Stimulated activated CD4-positive, alpha-beta T cell treated with anti-CD3 and anti-CD28 coated beads, Interleukin-1b, Interleukin-23, amount 100 ng/mL, for 1 hour (primary cell): ENCODE results near the gene LGR6.
A peak's percentile ranks its signal among the peaks of the same experiment; 100 is the strongest.
"Not testable (repeated sequence)": the region's sequence is repeated elsewhere in the genome, so short reads cannot be mapped to it uniquely, and the experiment has no call there.

Source experiments
- DNase-seq, 2 donors: peaks; one replicate each; pipeline ENCODE4 v3.0.0-alpha.2; 2020; ENCODE audit warnings: low read depth in 2 of 2

The LGR6 gene

DNA sequence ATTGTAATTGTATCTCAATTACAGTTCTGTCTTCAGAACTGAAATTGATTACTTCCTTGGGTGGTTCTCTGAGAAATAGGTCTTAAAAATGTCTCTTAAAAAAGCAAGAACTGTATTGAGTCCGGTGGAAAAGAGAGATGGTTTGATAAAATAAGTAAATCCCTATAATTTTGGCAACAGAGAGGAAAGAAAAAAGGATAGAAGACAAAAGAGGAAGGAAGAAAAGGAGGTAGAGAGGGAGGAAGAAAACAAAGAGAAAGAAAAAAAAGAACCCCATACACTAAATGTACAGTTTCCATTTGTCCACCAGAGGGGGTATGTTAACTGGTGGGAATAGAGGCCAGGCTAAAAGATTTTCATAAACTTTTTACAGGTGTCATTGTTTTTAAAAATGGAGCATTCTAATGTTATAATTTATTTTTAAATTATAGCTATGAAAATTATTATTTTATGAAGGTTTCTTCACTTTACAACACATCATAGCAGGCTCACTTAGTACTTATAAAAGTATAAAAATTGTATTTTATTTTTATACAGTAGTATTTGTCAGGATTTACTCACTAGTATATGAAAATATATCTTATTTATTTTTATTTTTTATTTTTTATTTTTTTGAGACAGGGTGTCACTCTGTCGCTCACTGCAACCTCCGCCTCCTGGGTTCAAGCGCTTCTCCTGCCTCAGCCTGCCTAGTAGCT lies 150.2 kb downstream of the LGR6 start:
- DNase-seq: no peak

DNA sequence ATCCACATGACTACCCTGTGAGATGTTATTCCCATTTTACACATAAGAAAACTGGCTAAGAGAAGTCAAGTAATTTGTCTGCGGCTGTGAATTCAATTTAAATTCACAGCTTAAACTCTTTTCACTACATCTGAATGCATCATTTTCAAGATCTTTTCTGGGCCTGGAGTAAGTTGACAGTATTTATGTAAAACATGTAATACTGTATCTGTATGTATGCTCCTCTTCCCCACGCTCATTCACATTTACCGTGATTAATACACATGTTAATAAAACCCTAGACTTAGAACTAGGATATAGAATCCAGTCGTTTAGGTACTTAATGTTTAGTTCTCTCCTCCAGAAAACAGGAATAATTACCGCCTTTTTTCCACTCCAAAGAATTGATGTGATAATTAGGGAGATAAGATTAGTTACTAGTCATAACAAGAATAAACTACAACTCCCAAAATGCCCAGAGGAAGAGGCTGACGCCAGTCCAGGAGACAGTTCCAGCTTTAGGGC lies 154.5 kb downstream of the LGR6 start:
- no peak for DNase-seq

DNA sequence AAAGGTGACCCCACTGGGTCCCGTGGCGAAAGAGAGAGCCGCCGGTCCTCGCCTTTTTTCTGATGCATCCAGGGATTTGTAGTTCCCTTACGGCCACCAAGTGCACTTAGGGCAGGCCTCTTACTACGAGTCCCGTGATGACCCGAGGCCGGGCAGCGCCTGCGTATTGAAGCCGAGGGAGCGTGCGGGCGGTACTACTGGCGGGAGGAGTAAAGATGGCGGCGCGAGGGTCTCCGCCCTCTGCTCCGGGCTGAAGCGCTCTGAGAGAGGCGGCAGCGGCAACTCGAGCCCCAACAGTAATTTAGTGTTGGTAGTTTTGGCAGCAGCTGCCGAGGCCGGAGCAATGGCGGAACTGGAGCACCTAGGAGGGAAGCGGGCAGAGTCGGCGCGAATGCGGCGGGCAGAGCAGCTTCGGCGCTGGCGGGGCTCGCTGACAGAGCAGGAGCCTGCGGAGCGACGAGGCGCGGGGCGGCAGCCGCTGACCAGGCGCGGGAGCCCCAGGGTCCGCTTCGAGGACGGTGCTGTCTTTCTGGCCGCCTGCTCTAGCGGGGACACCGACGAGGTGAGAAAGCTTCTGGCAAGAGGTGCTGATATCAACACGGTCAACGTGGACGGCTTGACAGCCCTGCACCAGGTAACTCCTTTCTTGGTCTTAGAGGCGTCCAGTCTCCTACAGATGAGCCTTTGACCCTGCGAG lies 155.1 kb downstream of the LGR6 start, which contains the start of gene PPP1R12B:
Gene PPP1R12B, plus strand, starts transcription at position 191 of the 697 bp plus-strand sequence. Its CDS starts 153 bp downstream, at position 344.
- DNase-seq: peak; percentile 84 to 90

DNA sequence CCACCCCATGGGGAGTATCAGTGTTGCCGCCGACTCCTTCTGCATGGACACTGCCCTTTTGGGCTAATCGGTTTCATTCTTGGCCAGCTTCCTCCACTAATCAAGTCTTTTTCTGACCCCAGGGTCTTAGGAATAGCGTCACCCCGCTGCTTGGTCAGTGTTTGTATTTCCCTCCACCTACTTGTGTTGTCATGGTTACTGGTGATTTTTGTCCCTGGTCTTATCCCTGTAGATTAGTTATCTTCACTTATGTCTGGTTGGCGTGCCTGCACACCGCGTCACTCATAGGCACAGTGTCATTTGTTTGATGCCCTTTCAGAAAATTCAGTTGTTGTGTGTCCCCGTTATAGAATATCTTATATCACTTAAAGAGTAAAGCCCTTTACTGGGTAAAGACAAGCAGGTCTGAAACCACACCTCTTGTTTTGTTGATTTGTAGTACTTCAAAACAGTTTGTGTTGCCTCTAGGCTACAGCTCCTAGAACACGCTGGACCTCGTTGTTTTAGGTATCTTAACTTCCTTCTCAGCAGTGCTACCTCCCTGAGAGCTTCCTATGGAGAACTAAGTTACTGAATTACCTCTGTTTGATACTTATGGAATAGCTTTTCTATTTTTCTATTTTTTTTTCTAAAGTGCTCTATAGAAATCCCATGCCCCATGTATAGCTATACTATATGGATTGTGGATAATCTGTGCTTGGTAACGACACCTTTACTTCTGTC lies 155.8 kb downstream of the LGR6 start:
- DNase-seq: no peak

DNA sequence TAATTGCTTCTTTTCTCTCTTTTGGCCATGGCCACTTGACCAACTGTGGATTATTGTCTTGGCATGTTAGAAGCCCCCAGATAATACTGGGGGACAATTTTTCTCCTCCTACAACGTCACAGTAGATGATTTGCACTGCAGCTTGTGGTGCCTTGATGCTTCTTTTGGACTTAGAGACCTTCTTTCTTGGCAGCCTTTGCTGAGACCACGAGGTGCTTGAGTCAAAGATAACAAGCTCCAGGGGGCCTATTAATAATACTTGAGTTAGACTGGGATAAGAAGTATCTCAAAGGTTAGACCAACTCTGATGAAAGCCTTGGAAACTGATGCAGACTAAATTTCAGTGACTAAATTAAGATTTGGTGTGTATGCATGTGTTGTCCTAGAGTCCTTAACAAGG lies 158.1 kb downstream of the LGR6 start:
- no peak for DNase-seq

DNA sequence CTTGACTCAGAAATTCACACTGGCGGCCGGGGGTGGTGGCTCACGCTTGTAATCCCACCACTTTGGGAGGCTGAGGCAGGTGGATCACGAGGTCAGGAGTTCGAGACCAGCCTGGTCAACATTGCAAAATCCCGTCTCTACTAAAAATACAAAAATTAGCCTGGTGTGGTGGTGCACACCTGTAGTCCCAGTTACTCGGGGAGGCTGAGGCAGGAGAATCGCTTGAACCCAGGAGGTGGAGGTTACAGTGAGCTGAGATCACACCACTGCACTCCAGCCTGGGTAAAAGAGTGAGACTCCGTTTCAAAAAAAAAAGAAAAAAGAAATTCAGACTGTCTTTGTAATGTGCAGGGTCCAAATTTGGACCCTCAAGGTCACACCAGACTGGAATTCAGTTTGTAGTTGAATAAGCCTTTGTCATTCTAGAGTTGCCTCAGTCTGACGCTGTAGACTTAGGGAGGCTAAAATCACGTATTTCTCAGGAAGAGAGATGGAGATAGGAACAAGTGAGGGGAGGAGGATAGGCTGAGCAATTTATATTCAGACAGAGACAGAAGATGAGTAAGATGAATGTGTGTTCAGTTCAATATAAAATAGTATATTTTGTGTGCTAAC lies 159.1 kb downstream of the LGR6 start:
- not testable (repeated sequence) for DNase-seq

DNA sequence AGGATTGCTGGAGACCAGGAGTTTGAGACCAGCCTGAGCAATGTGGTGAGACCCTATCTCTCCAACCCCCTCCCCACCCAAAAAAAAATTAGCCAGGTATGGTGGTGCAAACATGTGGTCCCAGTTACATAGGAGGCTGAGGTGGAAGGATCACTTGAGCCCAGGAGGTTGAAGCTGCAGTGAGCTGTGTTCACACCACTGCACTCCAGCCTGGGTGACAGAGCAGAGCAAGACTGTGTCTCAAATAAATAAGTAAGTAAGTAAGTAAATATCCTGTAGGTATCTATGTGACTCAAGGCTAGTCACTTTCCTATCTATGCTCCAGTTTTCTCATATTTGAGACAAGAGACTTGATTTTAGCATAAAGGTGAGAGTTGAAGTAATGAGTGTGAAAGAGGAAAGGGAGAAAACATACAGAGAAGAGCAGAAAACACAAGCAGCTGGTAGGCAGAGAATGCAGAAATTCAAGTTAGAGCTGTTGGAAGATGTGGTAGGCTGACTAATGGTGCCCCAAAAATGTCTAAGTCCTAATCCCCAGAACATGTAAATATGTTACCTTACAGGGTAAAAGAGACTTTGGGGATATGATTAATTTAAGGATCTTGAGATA lies 162.4 kb downstream of the LGR6 start:
- DNase-seq: no peak

DNA sequence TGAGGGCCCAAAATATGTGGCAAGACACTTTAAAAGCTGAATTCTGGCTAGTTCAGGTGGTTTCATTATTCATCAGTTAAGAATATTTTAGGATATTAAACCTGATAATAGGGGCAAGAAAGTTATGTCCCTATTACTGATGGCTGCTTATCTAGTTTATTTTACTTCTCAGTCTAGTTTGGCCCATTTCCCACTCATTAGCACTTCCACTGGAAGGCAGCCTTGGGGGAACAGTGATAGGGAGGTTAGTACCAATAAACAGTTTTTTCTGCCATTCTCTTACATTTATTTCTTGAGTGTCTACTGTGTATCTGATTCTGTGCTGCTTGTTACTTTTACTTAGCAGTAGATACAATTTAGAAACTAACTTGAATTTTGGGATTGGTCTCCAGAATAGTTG lies 163.9 kb downstream of the LGR6 start:
- DNase-seq: no peak

DNA sequence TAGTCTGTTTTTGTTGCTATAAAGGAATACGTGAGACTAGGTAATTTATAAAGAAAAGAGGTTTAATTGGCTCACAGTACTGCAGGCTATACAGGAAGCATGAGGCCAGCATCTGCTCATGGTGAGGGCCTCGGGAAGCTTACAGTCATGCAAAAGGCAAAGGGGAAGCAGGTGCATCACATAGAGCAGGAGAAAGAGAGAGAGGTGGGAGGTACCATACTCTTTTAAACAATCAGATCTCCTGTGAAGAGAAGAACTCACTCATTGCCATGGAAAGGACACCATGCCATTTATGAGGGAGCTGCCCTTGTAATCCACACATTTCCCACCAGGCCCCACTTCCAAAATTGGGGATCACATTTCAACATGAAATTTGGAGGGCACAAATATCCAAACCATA lies 167.6 kb downstream of the LGR6 start:
- DNase-seq: no peak

DNA sequence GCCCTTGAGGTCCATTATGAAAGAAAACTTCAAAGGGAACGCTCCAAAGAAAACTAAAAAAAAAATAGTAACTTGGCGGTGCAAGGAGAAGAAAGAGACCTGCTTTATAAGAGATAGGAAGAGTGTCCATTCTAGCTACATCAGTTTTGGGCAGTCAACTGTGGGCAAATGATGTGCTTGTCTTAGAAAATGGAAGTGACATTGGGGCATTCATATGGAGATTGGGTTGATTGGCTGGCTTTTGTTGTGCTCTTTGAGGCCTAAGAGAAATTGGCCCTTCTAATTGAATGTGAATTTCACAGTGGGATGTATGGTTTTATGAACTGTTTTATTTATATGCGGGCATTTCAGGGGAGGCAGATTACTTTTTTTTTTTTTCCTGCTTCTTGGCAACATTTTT lies 168.1 kb downstream of the LGR6 start:
- DNase-seq: no peak

DNA sequence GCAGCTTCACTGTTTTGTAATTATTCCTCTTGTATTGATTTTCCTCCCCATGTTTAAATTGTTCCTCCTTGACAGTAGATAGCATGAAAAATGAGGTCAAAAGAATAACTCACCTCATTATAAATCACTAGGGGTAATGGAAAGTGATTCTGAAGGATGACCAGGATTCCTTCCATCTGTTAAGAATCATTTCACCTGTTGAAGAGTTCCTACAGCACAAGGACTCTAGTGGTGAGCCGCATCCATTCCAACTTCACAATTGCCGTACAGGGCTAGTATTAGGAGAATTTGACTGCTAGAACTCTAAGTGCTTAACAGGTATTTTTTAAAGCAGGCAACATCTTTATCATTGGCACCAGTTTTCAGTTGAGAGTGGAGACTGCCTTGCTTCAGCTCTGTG lies 168.6 kb downstream of the LGR6 start:
- DNase-seq: no peak

DNA sequence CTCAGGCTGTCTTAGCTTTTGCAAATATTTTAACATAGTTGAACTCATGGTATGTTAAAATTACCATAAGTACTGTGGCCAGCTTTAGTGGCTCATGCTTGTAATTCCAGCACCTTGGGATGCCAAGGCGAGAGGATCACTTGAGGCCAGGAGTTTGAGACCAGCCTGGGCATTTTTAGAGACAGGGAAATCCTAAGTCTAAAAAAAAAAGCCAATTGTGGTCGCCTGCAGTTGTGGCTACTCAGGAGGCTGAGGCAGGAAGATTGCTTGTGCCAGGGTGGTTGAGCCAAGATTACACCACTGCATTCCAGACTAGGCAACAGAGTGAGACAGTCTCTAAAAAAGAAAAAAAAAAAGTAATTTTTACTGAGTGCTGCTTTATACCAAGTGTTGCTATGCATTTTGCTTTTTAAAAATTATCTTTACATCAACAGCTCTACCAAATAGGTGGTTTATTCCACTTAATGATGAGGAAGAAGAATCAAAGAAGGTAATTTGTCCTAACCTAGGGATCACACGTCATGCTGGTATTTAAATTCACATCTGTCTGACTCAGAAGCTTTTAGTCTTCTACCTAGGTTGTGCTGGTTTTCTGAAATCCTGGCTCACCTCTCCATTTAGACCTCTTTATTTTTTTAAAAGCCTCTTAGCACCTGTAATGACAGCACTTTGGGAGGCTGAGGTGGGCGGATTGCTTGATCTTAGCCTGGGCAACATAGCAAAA lies 171.7 kb downstream of the LGR6 start:
- DNase-seq: no peak

DNA sequence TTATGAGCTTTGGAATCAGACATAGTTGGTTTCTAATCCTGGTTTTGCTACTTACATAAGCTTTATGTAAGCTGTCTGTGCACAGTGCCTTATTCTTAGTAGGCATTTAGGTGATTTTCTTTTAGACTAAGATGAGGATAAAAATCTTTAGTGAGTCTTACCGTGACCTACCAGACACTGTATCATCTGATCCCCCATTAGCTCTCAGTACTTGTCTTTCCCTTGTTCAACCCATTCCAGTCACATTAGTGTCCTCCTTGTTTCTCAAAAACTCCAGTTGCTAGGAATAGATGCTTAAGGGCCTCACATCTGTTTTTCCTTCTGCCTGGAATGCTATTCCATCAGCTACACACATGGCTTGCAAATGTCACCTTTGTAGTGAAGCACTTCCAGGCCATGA lies 173.7 kb downstream of the LGR6 start:
- DNase-seq: no peak
